Spleen (tissue), 7 donors: ENCODE results near the gene NRIP3.

Experiments
- CTCF ChIP-seq, 11 experiments: fragments of 200-600 bp in 7 of 11; fragments of 450-650 bp in 4 of 11; sonication (generic) in 4 of 11; IDR thresholded peaks in 8 of 11; conservative IDR thresholded peaks in 3 of 11; 1 replicate in 7 of 11; 2 replicates in 4 of 11; pipeline versions ENCODE4 v1.4.0 to v1.8.0; 2016 to 2021; ENCODE audit warnings: antibody characterized with exemption in 11 of 11, inconsistent platforms in 4 of 11, mild to moderate bottlenecking in 1 of 11
- POLR2A ChIP-seq, 3 donors: fragments of 450-650 bp; IDR thresholded peaks; one replicate each; pipeline ENCODE4 v1.5.1; 2017; ENCODE audit warnings: antibody characterized with exemption in 3 of 3, mild to moderate bottlenecking in 1 of 3
- POLR2AphosphoS5 ChIP-seq, 3 donors: sonication (generic); formaldehyde crosslinking; IDR thresholded peaks; one replicate each; pipeline ENCODE4 v1.5.1; 2017; ENCODE audit warnings: antibody characterized with exemption in 3 of 3
- donor health status: DM: no; HTN: no; CAD: no; lungs with moderate emphysema.
- donor health status: DM: no; HTN: no; CAD: no.
- donor health status: DM: no; HTN: no; CAD: no.

DNA sequence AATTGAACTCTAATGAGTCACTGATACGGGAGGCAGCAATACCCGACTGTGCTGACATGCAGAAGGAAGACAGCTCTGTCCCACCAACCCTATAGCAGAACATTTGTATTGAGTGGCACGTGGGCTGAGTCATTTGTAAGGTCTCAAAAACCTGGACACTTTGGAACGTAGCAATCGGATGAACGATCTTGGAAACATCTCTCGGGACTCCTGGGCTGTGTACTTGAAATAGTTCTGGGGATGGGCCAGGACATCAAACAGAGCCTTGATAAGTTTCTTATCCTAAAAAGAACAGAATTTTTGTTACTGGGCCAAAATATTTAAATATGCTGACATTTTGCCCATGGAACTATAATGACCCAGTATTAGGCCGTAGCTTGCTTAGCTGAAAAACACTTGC is 17.1 kb upstream of the NRIP3 start:
- TF ChIP-seq CTCF (IDR thresholded peaks at IDR 0.05 in 8 of 11, conservative IDR thresholded peaks at IDR 0.05 in 3 of 11) = no peak
- no peak for TF ChIP-seq POLR2AphosphoS5 (IDR thresholded peaks at IDR 0.05)
- TF ChIP-seq POLR2A (IDR thresholded peaks at IDR 0.05) = no peak
